NCI-H460 (cell line): ENCODE data around the gene NEAT1. TPM values are rescaled to one million over a fixed set of nuclear protein-coding genes. Genes with fewer than 3 reads are reported as not detected.

Experiments used
- DNase-seq: peaks from one replicate; pipeline ENCODE4 v3.0.0-alpha.2; 2016; ENCODE audit warnings: low read depth; ENCODE audit errors: extremely low read depth
- total RNA-seq: library from RNA; depleted of rRNA; stranded (reverse); fragments of >200 nt; shearing (Covaris generic); gene quantifications from 2 replicates; pipeline ENCODE4 v1.2.3, GENCODE V29; 2014

NEAT1 gene
- total RNA-seq, 1 experiment from 2014 or later, result 58.2 TPM

- DNase-seq, result no peak
Measured at GRCh38 chr11:65388731-65389130, 33.9 kb upstream of the NEAT1 start.

- DNase-seq, result no peak
Measured at GRCh38 chr11:65389294-65389980, 33.2 kb upstream of the NEAT1 start.

- DNase-seq, result no peak
Measured at GRCh38 chr11:65390099-65390941, 32.3 kb upstream of the NEAT1 start.

DNA sequence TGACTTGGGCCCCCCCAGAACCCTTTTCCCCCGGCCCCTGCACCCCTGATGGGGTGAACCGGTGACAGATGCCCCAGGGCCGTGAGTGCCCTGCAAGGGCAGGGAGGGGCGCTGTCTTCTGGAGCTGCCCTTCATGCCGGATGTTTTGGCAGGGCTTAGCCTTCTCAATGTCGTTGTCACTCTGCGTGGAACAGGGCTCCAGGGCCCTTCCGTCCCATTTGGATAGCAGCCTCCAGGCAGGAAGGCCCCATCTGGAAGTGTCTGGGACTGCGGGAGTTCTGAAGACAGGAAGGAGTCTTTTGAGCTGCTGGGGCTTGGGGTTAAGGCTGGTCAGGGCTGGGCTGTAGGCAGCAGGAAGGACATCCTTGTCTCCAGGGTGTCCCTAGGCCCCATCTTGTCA lies 31.6 kb upstream of the NEAT1 start:
- DNase-seq, result no peak

- no peak for DNase-seq
Measured at GRCh38 chr11:65392186-65392829, 30.3 kb upstream of the NEAT1 start.

DNA sequence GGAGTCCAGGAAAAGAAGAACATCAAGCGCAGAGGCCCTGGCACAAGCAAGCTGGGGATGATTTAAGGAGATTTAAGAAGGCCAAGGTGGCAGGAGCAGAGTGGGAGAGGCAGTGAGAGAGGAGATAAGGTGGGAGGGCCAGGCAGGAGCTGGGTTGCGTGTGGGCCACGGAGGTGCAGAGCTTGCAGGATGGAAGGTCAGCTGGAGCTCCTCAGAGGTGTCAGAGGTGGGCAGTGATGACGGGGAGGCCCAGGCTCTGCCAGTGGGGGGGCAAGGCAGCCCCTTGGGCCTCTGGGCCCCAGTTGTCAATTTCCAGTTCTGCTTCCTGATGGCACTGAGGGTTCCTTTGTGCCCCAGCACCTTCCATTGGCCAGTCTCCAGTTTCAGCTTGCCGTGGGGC lies 29.7 kb upstream of the NEAT1 start:
- DNase-seq, result no peak

DNA sequence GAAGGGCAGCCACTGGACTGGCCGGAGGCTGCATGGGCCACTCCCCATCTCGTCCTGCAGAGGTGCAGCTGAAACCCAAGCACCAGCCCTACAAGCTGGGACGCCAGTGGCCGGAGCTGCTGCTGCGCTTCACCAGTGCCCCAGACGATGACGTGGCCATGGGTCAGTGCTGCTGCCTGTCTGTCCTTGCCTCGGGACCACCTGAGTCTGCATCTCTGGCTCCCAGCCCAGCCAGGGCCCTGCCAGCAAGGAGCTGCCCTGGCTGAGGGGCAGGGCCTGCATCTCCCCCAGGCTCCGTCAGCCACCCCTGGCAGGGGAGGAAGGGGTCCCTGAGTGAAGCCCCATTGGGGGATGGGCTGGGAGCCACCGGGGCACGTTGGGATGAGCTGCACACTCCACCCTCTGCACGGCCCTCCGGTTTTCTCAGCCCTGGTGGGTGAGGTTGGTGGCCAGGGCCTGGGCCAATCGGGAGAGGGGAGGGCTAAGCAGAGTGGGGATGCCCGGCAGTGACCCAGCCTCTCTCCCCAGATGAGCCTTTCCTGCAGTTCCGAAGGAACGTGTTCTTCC lies 29.0 kb upstream of the NEAT1 start:
- no peak for DNase-seq

- DNase-seq, result no peak
Measured at GRCh38 chr11:65394125-65394536, 28.5 kb upstream of the NEAT1 start.

- DNase-seq, result no peak
Measured at GRCh38 chr11:65395961-65396530, 26.6 kb upstream of the NEAT1 start.

DNA sequence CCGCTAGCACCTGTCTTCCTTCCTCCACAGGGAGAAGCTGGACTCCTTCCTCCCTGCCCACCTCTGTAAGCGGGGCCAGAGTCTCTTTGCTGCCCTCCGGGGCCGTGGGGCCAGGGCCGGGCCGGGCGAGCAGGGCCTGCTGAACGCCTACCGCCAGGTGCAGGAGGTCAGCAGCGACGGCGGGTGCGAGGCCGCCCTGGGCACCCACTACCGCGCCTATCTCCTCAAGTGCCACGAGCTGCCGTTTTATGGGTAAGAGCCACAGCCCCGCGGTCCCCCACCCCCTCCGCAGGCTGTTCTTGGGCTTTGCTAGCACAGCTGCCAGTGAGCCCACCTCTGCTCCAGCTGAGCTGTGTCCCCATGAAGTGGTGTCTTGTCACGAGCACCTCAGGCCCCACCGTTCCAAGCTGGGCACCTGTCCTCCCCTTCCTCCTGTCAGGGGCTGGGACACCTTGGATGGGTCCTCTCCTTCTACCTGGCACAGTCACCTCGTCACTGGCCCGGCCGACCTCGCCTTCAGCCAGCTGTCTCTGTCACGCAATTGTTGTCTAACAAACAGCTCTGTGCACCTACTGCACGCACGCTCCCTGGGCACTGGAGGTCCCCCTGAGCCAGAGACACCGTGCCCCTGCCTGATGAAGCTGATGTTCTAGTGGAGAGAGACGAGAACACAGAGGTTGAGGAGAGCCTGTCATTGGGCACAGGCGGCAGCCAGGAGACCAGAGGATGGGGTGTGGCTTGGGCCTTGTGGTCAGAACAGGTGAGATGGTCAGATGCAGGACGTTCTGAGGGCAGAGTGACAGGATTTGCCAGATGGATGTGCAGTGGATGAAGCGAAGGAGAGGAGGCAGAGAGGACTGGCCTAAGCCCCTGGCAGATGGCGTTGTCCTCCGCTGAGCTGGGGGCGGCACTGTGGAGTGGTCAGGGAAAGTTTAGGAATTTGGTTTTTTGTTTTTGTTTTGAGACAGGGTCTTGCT lies 25.5 kb upstream of the NEAT1 start:
- DNase-seq, result no peak

DNA sequence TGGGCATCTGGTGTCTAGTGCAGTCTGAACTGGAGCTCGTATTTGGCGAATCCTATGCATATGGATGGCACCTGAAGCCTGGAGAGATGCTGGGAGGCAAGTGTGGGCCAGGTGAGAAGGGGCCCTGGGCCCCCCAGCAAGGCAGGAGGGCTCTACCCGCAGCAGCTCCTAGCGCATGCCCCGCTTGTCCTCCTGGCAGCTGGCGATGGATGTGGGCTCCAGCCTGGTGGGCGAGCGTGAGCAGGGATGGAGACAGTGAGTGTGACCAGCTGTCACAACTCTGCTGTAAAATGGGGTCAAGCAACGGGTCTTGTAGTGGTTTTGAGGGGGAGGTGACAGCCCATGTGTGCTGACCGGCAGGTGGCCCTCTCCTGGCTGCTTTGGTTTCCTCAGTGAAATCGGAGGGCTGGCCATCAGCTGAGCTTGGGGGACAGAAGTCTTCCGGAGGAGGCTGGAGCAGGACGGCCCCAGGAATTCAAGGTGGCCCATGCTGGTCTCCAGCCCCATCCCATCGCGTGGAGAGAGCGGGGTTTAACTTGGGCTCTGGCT lies 24.2 kb upstream of the NEAT1 start:
- DNase-seq, result no peak

- DNase-seq, result no peak
Measured at GRCh38 chr11:65399249-65399648, 23.3 kb upstream of the NEAT1 start.

GRCh38 chr11:65399845-65400244 lies 22.8 kb upstream of the NEAT1 start:
- DNase-seq, result no peak

DNA sequence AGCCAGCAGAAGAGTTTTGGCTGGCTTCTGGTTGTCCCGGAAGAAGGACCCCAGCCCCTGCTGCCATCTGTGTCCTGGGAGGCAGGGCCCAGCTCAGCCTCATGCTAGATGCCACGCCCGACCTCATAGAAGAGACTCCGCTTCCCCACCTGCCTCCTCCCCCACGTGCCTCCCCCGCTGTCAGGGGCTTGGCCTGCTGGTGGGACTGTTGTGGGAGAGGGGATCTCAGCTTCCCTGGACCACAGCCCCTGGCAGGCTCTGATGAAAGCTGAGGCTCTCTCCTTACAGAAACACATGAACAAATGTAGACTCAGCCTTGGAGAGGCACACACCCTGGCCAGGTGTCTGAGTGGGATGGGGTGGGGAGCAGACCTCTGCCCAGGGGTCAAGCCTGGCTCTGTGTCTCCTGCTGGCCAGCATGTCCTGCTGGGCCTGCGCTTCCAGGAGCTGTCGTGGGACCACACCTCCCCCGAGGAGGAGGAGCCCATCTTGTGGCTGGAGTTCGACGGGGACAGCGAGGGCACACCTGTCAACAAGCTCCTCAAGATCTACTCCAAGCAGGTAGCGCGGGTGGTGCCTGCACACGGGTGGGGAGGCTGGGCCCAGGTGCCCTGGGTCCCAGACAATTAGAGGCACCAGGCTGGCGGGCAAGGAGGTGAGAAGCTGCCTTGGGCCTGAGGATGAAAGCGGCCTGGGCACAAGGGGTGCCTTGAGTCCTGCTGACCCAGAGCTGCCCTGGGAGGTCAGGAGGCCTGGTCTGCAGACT lies 22.1 kb upstream of the NEAT1 start:
- DNase-seq, result no peak

DNA sequence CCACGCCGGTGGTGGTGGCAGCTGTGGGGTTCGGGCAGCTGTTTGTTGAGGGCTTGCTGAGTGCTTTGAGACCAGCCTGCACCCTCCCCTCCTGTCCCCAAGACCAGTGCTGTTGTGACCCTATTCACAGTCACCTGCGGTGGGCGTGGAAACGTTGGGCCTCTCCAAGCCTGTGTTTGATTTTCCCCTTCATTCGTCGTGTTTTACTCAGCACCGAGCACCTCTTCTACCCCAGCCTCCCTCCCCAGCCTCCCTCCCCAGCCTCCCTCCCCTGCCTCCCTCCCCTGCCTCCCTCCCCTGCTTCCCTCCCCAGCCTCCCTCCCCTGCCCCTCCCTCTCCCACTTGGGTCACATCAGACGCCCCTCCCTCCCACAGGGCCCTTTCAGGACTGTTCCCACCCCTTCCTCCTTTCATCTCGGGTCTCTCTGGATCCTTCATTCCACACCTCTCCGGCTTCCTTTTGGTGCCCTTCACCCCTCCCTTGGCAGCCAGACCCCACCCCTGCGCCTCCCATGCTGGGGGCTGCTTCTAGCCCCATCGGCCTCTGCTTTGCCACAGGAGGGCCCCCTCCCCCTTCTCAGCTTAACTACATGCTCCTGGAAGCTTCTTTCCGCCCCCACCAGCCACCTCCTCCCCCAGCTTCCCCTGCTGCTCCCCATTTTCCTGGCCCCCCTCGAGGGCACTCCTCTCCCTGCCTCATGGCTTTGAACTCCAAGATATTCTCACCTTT lies 21.4 kb upstream of the NEAT1 start:
- DNase-seq, result no peak

GRCh38 chr11:65401803-65402248 lies 20.8 kb upstream of the NEAT1 start:
- DNase-seq, result no peak

DNA sequence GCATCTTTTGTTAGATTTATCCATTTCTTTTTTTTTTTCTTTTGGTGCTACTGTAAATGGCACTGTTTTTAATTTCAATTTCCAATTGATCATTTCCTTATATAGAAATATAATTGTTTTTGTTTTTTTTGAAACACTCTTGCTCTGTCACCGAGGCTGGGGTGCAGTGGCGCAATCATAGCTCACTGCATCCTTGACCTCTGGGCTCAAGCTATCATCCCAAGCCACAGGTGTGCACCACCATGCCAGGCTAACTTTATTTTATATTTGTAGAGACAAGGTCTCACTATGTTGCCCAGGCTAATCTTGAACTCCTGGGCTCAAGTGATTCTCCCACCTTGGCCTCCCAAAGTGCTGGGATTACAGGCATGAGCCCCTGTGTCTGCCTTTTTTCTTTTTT lies 19.8 kb upstream of the NEAT1 start:
- no peak for DNase-seq

DNA sequence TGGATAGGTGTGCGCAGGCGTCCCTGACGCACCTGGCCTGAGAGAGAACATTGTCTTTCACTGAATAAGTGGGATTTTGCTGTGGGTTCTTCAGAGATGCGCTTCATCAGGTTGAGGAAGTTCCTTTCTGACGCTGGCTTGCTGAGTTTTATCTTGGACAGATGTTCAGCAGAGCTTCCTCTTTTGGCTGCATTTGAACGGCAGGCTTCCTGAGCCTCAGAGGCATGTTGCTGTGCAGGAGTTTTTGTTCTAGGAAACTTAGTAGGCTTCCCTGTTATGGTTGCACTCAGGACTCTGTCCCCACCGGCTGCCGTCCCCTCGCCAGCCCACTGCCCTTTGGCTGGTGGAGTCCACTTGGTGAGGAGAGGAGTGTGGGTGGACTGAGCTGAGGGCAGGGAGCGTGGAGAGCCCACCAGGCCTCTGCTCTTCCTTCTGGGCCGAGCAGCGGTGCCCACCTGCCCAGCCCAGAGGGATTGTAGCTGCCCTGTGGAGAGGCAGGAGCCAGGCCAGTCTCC lies 18.9 kb upstream of the NEAT1 start:
- no peak for DNase-seq
